Retinal pigment epithelial cell (primary cell): ENCODE data around the gene QRSL1.

Experiments used
- DNase-seq: peaks from one replicate; pipeline ENCODE4 v3.0.0-alpha.2; 2010; ENCODE audit warnings: low read depth
- H3K4me3 ChIP-seq: 2 replicates; pipeline ENCODE4 v1.5.1; 2011; ENCODE audit warnings: mild to moderate bottlenecking, low read length, control low read depth, moderate library complexity
- CTCF ChIP-seq: conservative IDR thresholded peaks from 2 replicates; pipeline ENCODE4 v1.5.1; 2011; ENCODE audit warnings: low read depth, low read length, control low read depth, inconsistent platforms

Gene QRSL1

DNA sequence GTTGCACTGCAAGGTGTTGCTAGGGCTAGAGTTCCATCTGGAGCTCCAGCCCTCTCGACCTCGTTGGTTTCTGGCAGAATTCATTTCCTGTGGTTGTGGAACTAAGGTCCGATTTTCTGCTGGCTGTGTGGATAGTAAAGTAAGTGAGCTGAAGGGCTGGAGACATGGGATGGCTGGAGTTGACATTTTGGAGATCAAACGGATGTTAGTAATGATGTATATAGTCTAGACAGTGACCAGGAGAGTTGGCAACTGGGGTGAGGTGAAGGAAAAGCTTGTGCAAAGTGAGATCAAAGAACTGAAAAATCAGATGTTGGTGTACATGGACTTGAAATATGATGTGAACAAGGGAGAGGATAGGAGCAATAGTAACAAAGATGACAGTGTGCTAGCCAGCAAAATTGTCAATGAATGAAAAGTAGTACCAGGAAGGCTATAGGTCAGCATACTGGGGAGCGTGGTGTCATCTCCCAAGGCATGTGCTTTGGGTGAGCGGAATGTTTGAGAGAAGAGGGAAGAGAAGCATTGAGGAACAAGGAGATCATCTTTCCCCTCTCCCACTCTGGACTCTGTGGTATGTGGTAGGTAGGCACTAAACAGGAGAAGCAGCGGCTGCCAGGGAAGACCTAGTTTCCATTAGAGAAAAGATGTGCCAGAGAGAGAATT, 7.8 kb downstream of the QRSL1 start:
- TF ChIP-seq CTCF, result no peak
- H3K4me3 ChIP-seq, result no peak overlapping the region
- no peak for DNase-seq

DNA sequence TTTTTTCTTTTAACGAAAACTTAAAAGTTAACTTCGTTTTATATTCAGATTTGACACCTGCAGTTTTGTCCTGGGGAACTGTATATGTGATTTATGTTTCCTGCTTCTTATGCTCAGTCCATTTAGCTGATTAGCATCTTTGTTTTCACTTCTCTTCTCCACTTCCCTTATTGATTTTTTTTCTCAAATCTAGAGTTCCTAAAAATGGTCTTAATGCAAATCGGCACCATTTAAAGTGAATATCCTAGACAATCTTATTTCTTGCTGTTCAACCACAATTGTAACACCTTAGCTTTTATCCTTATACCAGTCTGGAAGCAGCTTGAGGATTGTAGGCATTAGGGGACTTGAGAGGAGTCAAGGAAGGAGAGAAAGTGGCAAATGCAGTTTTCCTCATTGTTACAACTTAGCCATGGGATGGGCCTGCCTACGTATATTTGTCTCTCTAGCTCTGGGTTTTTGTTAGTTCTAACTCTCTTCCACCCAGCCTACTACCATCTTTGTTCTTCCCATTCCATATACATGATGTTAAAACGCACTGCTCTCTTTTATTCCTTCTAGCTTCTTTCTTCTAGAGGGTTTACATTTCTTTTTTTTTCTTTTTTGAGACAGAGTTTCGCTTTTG, 8.5 kb downstream of the QRSL1 start:
- DNase-seq, result no peak
- no peak overlapping the region for H3K4me3 ChIP-seq
- TF ChIP-seq CTCF, result no peak

DNA sequence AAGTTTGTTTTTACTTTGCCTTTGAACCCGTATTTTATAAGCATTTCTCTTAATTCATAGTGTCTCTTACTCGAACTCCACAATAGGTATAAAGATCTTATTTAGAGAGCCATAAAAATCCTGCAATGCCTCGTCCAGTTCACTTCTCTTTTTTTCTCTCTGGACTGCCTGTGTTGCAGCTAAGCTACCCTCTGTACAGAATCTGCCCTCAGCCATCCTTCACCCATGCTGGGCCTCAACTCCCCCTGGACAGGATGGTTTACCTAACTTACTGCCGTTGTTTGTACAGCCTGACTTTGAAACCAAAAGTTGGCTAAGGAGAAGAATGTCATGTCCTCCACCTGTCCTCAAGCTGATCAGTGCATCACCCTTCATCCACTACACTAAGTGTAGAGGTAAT, 10.4 kb downstream of the QRSL1 start:
- H3K4me3 ChIP-seq, result no peak overlapping the region
- DNase-seq, result no peak
- no peak for TF ChIP-seq CTCF

DNA sequence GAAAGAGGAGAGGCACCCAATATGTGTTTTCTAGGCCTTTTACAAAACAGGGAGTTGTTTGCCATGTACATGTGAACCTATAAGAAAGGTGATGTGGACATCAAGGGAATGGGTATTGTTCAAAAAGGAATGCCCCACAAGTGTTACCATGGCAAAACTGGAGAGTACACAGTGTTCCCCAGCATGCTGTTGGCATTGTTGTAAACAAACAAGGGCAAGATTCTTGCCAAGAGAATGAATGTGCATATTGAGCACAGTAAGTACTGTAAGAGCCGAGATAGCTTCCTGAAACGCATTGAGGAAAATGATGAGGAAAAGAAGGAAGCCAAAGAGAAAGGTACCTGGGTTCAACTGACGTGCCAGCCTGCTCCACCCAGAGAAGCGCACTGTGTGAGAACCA, 13.1 kb downstream of the QRSL1 start:
- DNase-seq, result no peak
- H3K4me3 ChIP-seq, result no peak overlapping the region
- TF ChIP-seq CTCF, result no peak

DNA sequence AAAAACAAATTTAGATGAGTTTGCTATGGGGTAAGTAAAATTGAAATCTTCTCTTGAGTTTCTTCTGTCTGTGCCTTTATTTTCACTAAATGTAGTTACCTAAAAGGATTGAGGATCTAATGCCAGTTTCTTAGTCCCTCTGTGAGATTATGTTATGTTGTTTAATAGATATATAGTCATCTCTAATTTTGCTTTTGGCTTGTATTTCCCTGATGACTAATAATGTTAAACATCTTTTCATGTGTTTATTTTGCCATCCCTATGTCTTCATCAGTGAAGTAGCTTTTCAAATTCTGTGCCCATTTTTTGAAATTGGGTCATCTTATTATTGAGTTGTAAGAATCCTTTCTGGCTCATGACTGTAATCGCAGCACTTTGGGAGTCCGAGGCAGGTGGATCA, 13.7 kb downstream of the QRSL1 start:
- DNase-seq, result no peak
- TF ChIP-seq CTCF, result no peak
- no peak overlapping the region for H3K4me3 ChIP-seq

DNA sequence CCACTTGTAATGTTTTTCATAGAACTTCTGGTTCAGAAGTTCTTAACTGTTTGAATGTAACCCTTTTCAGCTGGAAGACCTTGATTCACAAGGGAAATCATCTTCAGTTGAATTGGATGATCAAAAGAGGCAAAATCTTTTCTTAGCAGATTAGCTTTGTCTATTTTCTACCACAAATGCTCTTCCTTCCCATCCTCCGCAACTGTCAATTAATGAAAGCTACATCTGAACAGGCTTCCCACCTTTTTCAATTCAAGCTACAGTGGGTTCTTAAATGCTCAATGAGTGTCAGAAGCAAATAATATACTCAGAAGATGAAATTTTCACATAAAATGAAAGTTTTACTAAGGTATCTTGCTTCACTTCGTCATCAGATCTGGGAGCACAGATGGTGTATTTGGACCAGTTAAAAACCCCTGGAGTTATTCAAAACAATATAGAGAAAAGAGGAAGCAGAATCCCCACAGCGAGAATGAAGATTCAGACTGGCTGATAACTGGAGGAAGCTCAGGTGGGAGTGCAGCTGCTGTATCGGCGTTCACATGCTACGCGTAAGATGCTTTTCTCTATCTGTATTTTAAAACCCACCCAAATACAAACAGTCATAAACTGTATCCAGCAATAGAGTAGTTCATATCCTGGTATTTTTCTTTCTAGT, 19.4 kb downstream of the QRSL1 start:
- no peak for TF ChIP-seq CTCF
- DNase-seq, result no peak
- H3K4me3 ChIP-seq, result no peak overlapping the region

DNA sequence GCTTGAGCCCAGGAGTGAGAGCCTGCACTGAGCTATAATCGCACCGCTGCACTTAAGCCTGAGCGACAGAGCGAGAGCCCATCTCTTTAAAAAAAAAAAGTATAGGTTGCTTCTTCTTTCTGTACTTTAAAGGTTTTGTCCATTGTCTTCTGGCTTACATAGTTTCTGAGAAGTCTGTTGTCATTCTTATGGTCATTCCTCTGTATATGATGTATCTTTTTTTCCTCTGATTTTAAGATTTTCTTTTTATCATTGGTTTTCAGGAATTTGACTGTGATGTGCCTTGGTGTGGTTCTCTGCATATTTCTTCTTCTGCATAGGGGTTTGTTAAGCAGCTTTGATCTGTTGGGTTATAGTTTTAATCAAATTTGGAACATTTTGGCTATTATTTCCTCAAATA, 29.1 kb downstream of the QRSL1 start:
- no peak for DNase-seq

More for the DNA sequence above, 29.1 kb downstream of the QRSL1 start:
- no peak overlapping the region for H3K4me3 ChIP-seq
- no peak for TF ChIP-seq CTCF
